Measurements from ENCODE around the gene KHK.

GRCh38 chr2:27053776-27054175 lies 32.8 kb upstream of the KHK start:
- no peak for TF ChIP-seq POLR2A (IDR thresholded peaks at IDR 0.05; ENCODE audit: low read length)
- no peak for TF ChIP-seq GATA1 (IDR thresholded peaks at IDR 0.05; ENCODE audit: low read depth, low read length)

All from erythroblast (primary cell).